OCI-LY1 (cell line): ENCODE measurements around the gene DEFB115.

Experiments
- H2AFZ ChIP-seq: fragments of 200-600 bp; sonication (generic), shearing (Covaris generic); 2 replicates; pipeline ENCODE4 v1.6.0; 2014; ENCODE audit warnings: antibody characterized with exemption, mild to moderate bottlenecking, low read length
- H3F3A ChIP-seq: fragments of 200-600 bp; sonication (generic), shearing (Covaris generic); 2 replicates; pipeline ENCODE4 v1.6.0; 2014; ENCODE audit warnings: mild to moderate bottlenecking, antibody characterized with exemption, low read length, moderate library complexity; ENCODE audit not compliant: insufficient read depth
- H3K27ac ChIP-seq: fragments of 200-600 bp; sonication (generic); 2 replicates; pipeline ENCODE4 v1.5.1; 2014; ENCODE audit warnings: low read length, mixed run types, mild to moderate bottlenecking, low read depth; ENCODE audit not compliant: poor library complexity, severe bottlenecking
- H3K27me3 ChIP-seq: fragments of 200-600 bp; sonication (generic); 2 replicates; pipeline ENCODE4 v1.6.0; 2014; ENCODE audit warnings: antibody characterized with exemption, mild to moderate bottlenecking, low read length, moderate library complexity; ENCODE audit not compliant: insufficient read depth
- H3K36me3 ChIP-seq: fragments of 200-600 bp; sonication (generic); 2 replicates; pipeline ENCODE4 v1.6.1; 2014; ENCODE audit warnings: mild to moderate bottlenecking, antibody characterized with exemption, low read length, moderate library complexity, mixed read lengths; ENCODE audit not compliant: insufficient read depth
- H3K4me1 ChIP-seq: fragments of 200-600 bp; sonication (generic); 2 replicates; pipeline ENCODE4 v1.5.1; 2014; ENCODE audit warnings: mild to moderate bottlenecking, low read length, moderate library complexity; ENCODE audit not compliant: insufficient read depth, severe bottlenecking
- H3K4me2 ChIP-seq: fragments of 200-600 bp; sonication (generic), shearing (Covaris generic); 2 replicates; pipeline ENCODE4 v1.6.1; 2014; ENCODE audit warnings: low read length
- H3K4me3 ChIP-seq: fragments of 200-600 bp; sonication (generic); 2 replicates; pipeline ENCODE4 v1.5.1; 2014; ENCODE audit warnings: low read length, low read depth, mild to moderate bottlenecking, mixed read lengths; ENCODE audit not compliant: poor library complexity, severe bottlenecking
- H3K79me2 ChIP-seq: fragments of 200-600 bp; shearing (Covaris generic); 2 replicates; pipeline ENCODE4 v1.6.1; 2016; ENCODE audit warnings: mixed run types, low read length, mixed read lengths; ENCODE audit not compliant: insufficient read depth
- H3K9ac ChIP-seq: fragments of 200-600 bp; sonication (generic), shearing (Covaris generic); 2 replicates; pipeline ENCODE4 v1.6.1; 2014; ENCODE audit warnings: mild to moderate bottlenecking, low read length, mixed read lengths
- H3K9me2 ChIP-seq: fragments of 200-600 bp; sonication (generic), shearing (Covaris generic); 2 replicates; pipeline ENCODE4 v1.6.1; 2014; ENCODE audit warnings: low read depth, mild to moderate bottlenecking, low read length, mixed read lengths
- H3K9me3 ChIP-seq: fragments of 200-600 bp; shearing (Covaris generic); 2 replicates; pipeline ENCODE4 v1.6.1; 2014; ENCODE audit warnings: low read length, mixed read lengths
- H4K20me1 ChIP-seq: fragments of 200-600 bp; sonication (generic), shearing (Covaris generic); 2 replicates; pipeline ENCODE4 v1.6.0; 2016; ENCODE audit warnings: mild to moderate bottlenecking, low read length; ENCODE audit not compliant: insufficient read depth
- CTCF ChIP-seq: fragments of 200-600 bp; sonication (generic), shearing (Covaris generic); IDR thresholded peaks from 2 replicates; pipeline ENCODE4 v1.5.1; 2017; ENCODE audit warnings: mild to moderate bottlenecking, antibody characterized with exemption, low read length, moderate library complexity, mixed read lengths
- EZH2 ChIP-seq: fragments of 200-600 bp; sonication (generic), shearing (Covaris generic); IDR thresholded peaks from 2 replicates; pipeline ENCODE4 v1.8.0; 2017; ENCODE audit warnings: borderline replicate concordance, mixed run types, mild to moderate bottlenecking, antibody characterized with exemption, low read length, moderate library complexity, mixed read lengths

DEFB115 gene

GRCh38 chr20:31257364-31257763 is at the start of gene DEFB115:
TSS of gene DEFB115 (plus strand) at chr20:31257664. CDS start at chr20:31257664, 0 bp downstream.
- no peak within 1 kb of the TSS for H3K4me2 ChIP-seq
- no peaks in the 10 kb centered on the region for H3K36me3 ChIP-seq
- H3F3A ChIP-seq = no peaks in the 10 kb centered on the region
- H3K79me2 ChIP-seq = no peaks in the 10 kb centered on the region
- H2AFZ ChIP-seq = no peak within 1 kb of the TSS
- no peak within 1 kb of the TSS for H3K4me3 ChIP-seq
- H4K20me1 ChIP-seq = no peaks in the 10 kb centered on the region
- no peak for TF ChIP-seq CTCF
- TF ChIP-seq EZH2 = no peak
- H3K4me1 ChIP-seq = no peaks in the 10 kb centered on the region
- no peaks in the 10 kb centered on the region for H3K27me3 ChIP-seq
- H3K9me2 ChIP-seq = no peaks in the 10 kb centered on the region
- no peak within 1 kb of the TSS for H3K27ac ChIP-seq
- H3K9ac ChIP-seq = no peak within 1 kb of the TSS
- H3K9me3 ChIP-seq = no peaks in the 10 kb centered on the region

- Histone ChIP-seq H3K36me3 (no peaks in the 10 kb centered on the region), H3K27me3 (no peaks in the 10 kb centered on the region), H3K79me2 (no peaks in the 10 kb centered on the region), H3F3A (no peaks in the 10 kb centered on the region; the same call in 1 of the 2 replicates), H3K4me3 (no peak overlapping the region), H3K4me2 (no peak overlapping the region), H3K9me2 (no peaks in the 10 kb centered on the region), H4K20me1 (no peaks in the 10 kb centered on the region), H3K9me3 (peaks cover 55% of the 10 kb centered on the region), H3K27ac (no peak overlapping the region), H3K4me1 (no peaks in the 10 kb centered on the region), H2AFZ (no peak overlapping the region), H3K9ac (no peak overlapping the region)
- no peak for TF ChIP-seq CTCF
- no peak for TF ChIP-seq EZH2
These were observed 20.5 kb upstream of the DEFB115 start for GRCh38 chr20:31236953-31237352.

GRCh38 chr20:31237763-31238162 is 19.7 kb upstream of the DEFB115 start:
- no peak overlapping the region for H3K4me3 ChIP-seq
- no peaks in the 10 kb centered on the region for H3K36me3 ChIP-seq
- H3K4me2 ChIP-seq = no peak overlapping the region
- H3K27me3 ChIP-seq = no peaks in the 10 kb centered on the region
- H3K79me2 ChIP-seq = no peaks in the 10 kb centered on the region
- no peaks in the 10 kb centered on the region for H3K9me2 ChIP-seq
- no peak overlapping the region for H3K9ac ChIP-seq
- no peaks in the 10 kb centered on the region for H4K20me1 ChIP-seq
- no peaks in the 10 kb centered on the region; the same call in 1 of the 2 replicates for H3F3A ChIP-seq
- H3K27ac ChIP-seq = no peak overlapping the region
- TF ChIP-seq EZH2 (no peak), CTCF (no peak)
- H3K9me3 ChIP-seq = peaks cover 57% of the 10 kb centered on the region
- no peak overlapping the region for H2AFZ ChIP-seq
- no peaks in the 10 kb centered on the region for H3K4me1 ChIP-seq
